Stimulated activated CD4-positive, alpha-beta T cell treated with anti-CD3 and anti-CD28 coated beads, TNF-alpha, amount 100 ng/mL, for 48 hours (primary cell): ENCODE measurements around the gene TOMM7.
"Not testable (repeated sequence)": the region's sequence is repeated elsewhere in the genome, so short reads cannot be mapped to it uniquely, and the experiment has no call there.

Experiments
- DNase-seq, 3 donors: peaks; one replicate each; pipeline ENCODE4 v3.0.0-alpha.2; 2020; ENCODE audit warnings: low read depth in 3 of 3

Gene TOMM7

GRCh38 chr7:22853674-22854157 is 31.1 kb upstream of the TOMM7 start:
- DNase-seq = peak in 2 of 3 donors; percentile 22 to 53

- DNase-seq = no peak
These were observed 30.5 kb upstream of the TOMM7 start for GRCh38 chr7:22853138-22853537.

- no peak for DNase-seq
These were observed 28.5 kb upstream of the TOMM7 start for GRCh38 chr7:22851145-22851544.

- DNase-seq = not testable (repeated sequence)
These were observed 27.7 kb upstream of the TOMM7 start for GRCh38 chr7:22850394-22850793.

GRCh38 chr7:22849662-22850061 is 27.0 kb upstream of the TOMM7 start:
- no peak for DNase-seq

- no peak for DNase-seq
These were observed 26.5 kb upstream of the TOMM7 start for GRCh38 chr7:22849172-22849571.

GRCh38 chr7:22846961-22847360 is 24.3 kb upstream of the TOMM7 start:
- no peak for DNase-seq

GRCh38 chr7:22845221-22845834 is 22.7 kb upstream of the TOMM7 start:
- DNase-seq = no peak

- DNase-seq = no peak
These were observed 21.1 kb upstream of the TOMM7 start for GRCh38 chr7:22843681-22844309.

GRCh38 chr7:22842973-22843372 is 20.3 kb upstream of the TOMM7 start:
- DNase-seq = no peak

- DNase-seq = no peak
These were observed 19.8 kb upstream of the TOMM7 start for GRCh38 chr7:22842383-22842941.

- no peak for DNase-seq
These were observed 19.3 kb upstream of the TOMM7 start for GRCh38 chr7:22841954-22842353.

GRCh38 chr7:22837308-22837707 is 14.7 kb upstream of the TOMM7 start:
- no peak for DNase-seq

- not testable (repeated sequence) for DNase-seq
These were observed 13.9 kb upstream of the TOMM7 start for GRCh38 chr7:22836506-22836905.

- DNase-seq = no peak
These were observed 11.3 kb upstream of the TOMM7 start for GRCh38 chr7:22833957-22834356.

- no peak for DNase-seq
These were observed 10.6 kb upstream of the TOMM7 start for GRCh38 chr7:22833113-22833855.

GRCh38 chr7:22832401-22832800 is 9.8 kb upstream of the TOMM7 start:
- DNase-seq = no peak

- DNase-seq = no peak
These were observed 9.1 kb upstream of the TOMM7 start for GRCh38 chr7:22831602-22832305.

- DNase-seq = no peak
These were observed 4.9 kb upstream of the TOMM7 start for GRCh38 chr7:22827563-22827962.

- DNase-seq = no peak
These were observed 3.9 kb upstream of the TOMM7 start for GRCh38 chr7:22826593-22826992.

- no peak for DNase-seq
These were observed 2.1 kb upstream of the TOMM7 start for GRCh38 chr7:22824760-22825159.

- DNase-seq = no peak
These were observed 471 bp upstream of the TOMM7 start for GRCh38 chr7:22823142-22823497.
